Suppressor macrophage (primary cell): ENCODE data around the gene ELF3.
"Not testable (repeated sequence)": the region's sequence is repeated elsewhere in the genome, so short reads cannot be mapped to it uniquely, and the experiment has no call there.

Experiments used
- DNase-seq, 4 experiments: peaks; one replicate each; pipeline ENCODE4 v3.0.0-alpha.2; 2020 to 2022

Gene ELF3

DNA sequence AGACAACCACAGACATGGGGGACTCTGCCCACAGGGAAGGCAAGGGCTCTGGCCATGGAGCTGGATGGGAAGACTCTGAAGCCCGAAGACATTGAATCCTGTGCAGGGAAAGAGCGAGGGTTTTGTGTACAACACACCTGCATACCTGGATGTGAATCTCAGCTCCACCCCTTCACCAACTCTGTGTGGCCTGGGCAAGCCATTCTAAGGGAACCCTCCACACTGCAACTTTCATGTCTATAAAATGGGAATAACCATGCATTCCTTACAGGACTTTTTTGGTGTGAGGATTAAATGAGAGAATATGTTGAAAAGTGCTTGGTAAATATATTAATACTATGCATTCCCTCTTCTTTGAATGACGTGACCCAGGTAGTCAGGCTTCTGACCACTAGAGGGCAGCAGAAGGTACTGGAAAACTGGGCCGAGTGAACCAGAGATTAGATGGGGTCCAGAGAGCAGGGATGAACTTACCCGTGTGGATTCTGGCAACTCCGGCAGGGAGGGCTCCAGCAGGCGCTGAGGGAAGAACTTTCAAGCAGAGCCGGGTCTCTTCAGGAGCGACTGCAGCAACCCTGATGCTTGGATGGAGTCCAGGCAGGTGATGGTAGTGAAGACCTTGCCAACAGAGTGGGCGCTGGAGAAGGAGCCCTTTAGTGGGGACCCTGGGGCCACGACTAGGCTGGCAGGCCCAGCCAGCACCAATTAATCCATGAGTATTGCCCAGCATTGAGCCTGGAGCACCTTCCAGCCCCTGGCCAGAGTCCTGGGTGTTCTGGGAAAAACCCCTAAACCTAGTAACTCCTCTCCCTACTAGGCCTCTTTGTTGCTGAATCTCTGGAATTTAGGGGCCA, 834 bp upstream of the ELF3 start:
- DNase-seq: peak; percentile 69 to 83 (median 76)

DNA sequence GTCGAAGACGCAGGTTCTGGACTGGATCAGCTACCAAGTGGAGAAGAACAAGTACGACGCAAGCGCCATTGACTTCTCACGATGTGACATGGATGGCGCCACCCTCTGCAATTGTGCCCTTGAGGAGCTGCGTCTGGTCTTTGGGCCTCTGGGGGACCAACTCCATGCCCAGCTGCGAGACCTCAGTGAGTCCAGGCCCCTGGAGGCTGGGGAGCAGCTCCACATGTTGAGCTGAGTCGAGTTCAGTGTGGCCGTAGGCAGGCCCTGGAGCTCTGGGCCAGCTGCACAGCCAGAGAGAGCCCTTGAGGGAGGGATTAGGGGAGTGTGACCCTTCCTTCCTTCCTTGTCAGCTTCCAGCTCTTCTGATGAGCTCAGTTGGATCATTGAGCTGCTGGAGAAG, 1.6 kb downstream of the ELF3 start:
- DNase-seq: no peak

DNA sequence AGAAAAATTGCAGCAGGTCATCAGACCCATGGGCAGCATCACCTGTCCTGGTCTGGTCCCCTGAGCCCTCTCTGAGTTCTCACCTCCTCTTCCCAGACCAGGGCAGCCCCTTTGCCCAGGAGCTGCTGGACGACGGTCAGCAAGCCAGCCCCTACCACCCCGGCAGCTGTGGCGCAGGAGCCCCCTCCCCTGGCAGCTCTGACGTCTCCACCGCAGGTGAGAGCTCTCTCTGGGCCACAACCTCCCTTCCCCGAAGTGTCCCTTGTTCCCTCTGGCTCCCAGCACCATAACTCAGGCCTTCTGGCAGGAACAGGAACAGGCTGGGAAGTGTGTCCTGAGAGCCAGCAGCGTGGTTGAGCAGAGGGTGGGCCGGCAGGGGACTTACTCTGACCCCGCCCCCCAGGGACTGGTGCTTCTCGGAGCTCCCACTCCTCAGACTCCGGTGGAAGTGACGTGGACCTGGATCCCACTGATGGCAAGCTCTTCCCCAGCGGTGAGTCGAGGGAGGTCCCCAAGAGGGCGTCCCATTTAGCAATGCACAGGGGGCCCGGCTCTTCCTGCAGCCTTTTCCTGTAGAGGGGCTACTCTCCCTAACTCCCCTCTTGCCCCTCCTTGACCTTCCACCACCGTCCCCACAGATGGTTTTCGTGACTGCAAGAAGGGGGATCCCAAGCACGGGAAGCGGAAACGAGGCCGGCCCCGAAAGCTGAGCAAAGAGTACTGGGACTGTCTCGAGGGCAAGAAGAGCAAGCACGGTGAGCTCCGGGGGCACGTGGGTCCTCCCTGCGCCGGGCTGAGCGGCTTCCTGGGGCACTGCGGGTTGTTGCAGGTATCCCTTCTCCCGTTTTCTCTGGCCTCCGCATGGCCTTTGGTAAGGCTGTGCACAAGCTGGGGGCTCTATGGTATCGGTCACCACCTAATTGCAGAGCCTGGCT, 2.4 kb downstream of the ELF3 start:
- no peak for DNase-seq

DNA sequence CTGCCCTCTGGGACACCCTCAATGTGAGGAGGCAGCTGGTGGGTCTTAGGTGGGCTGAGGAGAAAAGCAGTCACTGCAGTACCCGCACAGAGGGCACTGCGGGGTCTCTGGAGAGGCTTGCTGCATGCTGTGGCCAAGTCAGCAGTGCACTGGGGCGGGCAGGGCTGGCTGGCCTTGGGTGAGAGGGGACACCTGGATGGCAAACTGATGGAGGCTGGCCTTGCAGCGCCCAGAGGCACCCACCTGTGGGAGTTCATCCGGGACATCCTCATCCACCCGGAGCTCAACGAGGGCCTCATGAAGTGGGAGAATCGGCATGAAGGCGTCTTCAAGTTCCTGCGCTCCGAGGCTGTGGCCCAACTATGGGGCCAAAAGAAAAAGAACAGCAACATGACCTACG, 3.2 kb downstream of the ELF3 start:
- no peak for DNase-seq

DNA sequence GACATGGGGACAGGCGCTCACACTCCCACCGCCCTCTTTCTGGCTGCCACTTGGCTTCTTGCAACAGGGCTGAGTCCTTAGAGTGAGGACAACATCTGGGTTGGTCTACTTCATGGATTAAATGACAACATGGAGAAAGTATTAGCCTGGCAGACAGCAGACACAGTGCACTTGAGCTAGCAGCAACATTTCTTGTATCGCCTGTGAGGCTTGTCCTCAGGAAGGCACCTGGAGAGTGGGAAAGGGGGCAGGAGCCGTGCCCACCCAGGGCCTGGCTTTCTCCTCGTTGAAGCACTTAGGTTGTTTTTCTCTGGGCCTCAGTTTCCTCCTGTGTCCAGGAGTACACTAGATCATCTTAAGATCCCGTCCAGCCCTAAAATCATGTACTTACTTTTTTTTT, 3.7 kb downstream of the ELF3 start:
- DNase-seq: no peak

DNA sequence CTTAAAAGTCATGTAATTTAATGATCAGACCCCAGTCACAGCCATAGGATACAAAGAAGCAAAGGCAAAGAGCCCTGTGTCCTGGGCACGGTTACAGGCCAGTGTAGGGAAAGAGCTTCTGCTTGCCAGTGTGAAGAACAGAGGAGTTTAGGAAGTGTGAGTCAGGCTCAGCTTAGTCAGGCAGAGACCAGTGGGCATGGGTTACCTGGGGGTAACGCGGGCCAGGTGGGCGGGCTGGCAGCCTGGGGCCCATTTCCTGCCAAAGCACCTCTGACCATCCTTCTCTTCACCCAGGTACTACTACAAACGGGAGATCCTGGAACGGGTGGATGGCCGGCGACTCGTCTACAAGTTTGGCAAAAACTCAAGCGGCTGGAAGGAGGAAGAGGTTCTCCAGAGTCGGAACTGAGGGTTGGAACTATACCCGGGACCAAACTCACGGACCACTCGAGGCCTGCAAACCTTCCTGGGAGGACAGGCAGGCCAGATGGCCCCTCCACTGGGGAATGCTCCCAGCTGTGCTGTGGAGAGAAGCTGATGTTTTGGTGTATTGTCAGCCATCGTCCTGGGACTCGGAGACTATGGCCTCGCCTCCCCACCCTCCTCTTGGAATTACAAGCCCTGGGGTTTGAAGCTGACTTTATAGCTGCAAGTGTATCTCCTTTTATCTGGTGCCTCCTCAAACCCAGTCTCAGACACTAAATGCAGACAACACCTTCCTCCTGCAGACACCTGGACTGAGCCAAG, 4.7 kb downstream of the ELF3 start:
- no peak for DNase-seq

DNA sequence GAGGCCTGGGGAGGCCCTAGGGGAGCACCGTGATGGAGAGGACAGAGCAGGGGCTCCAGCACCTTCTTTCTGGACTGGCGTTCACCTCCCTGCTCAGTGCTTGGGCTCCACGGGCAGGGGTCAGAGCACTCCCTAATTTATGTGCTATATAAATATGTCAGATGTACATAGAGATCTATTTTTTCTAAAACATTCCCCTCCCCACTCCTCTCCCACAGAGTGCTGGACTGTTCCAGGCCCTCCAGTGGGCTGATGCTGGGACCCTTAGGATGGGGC, 5.2 kb downstream of the ELF3 start:
- DNase-seq: no peak

DNA sequence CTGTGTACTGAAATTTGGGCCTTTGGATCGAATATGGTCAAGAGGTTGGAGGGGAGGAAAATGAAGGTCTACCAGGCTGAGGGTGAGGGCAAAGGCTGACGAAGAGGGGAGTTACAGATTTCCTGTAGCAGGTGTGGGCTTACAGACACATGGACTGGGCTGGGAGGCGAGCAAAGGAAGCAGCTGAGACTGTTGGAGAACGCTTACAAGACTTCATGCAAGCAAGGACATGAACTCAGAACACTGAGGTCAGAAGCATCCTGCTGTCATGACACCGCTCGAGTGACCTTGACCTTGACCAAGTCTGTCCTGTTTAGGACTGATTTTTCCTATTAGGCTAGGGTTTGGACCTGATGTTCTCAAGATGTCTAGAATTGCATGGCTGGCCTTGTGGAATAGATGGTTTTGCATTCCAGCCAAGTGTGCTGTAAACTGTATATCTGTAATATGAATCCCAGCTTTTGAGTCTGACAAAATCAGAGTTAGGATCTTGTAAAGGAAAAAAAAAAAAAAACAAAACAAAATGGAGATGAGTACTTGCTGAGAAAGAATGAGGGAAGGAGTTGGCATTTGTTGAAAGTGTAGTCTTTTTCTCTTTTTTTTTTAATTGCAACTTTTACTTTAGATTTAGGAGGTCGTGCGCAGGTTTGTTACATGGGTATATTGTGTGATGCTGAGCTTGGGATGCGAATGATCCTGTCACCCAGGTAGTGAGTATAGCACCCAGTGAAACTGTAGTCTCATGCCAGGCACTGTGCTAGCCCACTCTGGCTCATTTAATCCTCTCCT, 5.8 kb downstream of the ELF3 start:
- no peak for DNase-seq

DNA sequence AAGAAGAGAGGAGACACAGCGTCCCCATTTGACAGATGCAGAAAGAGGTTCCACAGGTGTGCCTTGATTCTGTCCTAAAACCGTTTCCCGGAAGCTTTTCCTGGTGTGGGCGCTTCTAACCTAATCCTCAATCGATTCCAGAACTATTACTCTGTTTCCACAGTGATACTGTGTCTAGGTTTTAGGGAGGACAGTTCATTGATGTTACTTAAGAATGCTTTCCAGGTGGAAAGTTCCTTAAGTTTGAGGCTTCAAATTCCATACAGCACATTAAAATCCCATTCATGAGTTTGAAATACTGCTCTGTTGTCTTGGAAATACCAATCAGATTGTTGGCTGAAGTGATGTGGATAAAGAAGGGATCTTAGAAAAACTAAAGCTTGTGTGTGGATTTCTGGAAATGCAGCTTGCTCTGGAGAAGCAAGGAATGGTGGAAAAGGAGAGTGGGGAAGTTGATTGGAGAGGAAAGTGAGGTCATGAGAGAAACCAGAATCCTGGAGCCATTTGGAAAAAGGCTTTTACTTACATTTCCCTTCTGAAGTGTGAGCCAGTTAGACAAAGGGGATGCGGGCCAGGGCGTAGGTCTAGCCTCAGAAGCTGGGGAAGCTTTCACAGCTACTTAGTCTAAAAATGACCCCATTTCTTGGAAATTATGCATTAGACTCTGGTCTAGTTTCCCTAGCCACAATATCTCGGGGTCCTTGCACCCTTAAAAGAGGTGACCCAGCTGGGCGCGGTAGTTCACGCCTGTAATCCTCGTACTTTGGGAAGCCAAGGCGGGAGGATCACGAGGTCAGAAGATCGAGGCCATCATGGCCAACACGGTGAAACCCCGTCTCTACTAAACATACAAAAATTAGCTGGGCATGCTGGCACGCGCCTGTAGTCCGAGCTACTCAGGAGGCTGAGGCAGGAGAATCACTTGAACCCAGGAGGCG, 6.7 kb downstream of the ELF3 start:
- DNase-seq: no peak

DNA sequence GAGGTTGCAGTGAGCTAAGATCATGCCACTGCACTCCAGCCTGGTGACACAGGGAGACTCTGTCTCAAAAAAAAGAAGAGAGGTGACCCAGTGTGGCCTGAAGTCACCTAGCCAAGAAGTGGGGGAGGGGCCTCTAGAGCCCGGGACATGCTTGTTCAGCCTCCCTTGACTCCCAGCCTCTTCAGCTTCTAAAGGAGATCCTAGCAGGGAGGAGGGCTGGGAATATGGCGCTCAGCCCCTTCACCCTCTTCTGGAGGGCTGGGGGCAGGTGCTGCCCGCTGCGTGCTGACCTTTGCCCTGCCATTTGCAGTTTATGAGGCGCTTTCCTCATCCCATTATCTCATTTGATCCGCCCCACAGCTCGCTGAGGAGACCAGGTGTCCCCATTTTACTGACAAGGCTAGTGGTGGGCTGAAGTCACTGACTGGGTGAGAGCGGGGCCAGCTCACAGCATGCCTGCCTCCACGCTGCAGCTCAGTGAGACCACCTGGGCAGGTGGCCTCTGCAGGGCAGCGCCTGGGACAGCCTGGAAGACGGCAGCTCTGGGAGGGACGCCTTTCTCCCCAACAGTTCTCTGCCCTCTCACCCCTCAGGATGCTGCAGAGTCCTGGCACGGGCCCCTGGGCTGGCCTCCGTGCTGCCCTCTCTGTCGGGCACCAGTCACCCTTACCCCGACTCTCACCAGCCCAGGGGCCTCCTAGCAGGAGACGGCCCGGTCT, 7.5 kb downstream of the ELF3 start:
- no peak for DNase-seq

DNA sequence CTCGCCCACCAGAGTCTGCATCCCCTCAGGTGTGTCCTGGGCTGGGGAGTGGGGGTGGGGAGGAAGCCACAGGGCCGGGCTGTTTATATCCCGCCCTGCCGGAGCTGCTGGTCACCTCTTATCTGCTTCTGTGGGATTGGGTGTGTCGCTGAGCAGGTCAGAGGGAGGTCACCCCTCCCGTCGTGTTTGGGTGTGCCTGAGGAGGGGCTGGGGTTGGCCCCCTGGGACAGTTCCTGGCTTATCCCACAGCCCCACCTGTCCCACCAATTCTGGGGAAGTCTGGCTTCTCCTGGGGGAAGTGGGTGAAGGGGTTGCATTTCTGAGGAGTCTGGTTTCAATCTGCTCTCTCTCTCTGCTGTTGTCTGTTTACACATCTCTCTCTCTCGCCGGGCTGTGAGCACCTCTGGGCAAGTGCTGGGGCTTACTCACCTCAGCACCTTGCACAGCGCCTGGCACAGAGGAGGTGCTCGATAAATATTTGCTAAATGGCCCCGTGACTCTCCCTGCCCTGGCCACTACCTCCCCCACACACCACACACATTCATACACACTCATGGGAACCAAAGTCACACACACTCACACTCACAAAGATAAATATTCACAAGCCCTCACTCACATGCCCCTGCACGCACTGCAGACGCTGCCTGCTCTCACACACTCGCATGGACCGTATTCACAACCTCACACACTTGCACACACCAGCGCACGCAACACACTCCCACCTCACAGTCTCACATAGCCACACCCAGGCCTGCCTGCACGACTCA, 8.3 kb downstream of the ELF3 start:
- no peak for DNase-seq

DNA sequence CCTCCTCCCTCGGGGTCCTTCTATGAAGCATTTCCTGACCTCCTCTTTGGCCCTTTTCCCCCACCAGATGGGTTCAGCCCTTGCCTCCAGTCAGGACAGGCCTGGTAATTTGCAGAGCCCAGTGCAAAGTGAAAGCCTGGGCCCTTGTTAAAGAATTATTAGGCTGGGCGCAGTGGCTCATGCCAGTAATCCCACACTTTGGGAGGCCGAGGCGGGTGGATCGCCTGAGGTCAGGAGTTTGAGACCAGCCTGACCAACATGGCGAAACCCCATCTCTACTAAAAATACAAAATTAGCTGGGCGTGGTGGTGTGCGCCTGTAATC, 8.8 kb downstream of the ELF3 start:
- not testable (repeated sequence) for DNase-seq

DNA sequence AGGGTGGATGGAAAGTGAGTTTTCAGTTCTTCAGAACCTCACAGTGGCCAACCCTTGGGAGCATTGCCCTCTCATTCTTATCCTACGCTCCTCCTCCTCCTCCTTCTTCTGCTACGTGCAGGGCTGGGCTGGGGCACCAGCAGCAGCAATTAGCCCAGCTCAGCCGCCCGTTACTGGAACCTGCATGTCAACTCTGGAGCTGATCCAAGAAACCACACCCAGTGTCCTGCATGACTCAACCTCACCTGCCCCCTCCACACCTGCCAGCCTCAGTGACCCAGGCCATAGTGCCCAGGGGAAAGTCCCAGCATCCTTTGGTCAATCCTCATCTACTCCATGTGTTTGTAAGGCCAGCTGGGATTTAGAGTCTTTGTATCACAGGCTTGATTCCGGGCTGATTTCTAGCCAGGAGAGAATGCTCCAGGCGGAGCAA, 12.6 kb downstream of the ELF3 start:
- DNase-seq: no peak

DNA sequence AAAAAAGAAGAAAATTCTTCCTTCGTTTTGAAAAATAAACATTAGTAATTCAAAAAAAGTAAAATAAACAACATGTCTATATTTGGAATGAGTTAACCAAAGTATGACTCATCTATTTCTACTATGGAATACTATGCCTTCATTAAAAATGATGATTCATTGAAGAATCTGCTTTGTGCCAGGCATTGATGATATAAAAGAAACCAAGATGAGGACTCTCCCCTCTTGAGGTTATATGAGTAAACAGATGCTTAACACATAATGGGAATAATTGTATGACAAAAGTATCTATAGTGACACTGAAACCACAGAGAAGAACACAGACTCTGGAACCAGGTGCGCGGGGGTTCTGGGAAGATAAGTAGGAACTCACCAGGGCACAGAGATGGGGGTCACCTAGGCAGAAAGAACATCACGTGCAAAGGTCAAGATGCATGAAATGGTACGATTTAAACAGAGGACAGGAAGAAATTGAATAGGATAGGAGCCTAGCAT, 18.8 kb downstream of the ELF3 start:
- no peak for DNase-seq

DNA sequence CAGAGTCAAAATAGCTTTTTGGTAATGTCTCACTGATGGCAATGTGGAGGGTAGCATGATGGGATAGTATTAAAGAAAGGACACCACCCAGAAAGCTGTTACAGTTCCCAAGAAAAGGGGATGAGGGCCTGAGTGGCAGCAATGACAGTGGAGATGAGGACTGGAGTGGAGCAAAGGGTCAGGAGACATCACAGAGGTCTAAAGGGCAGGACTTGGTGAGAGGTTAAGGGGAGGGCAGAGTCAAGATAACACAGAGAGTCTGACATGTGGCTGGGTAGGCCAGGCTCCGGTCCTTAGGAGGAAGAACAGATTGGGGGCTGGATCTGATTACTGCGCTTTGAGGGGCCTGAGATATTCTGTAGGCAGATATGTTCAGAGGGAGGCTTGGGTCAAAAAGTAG, 19.3 kb downstream of the ELF3 start:
- DNase-seq: no peak

DNA sequence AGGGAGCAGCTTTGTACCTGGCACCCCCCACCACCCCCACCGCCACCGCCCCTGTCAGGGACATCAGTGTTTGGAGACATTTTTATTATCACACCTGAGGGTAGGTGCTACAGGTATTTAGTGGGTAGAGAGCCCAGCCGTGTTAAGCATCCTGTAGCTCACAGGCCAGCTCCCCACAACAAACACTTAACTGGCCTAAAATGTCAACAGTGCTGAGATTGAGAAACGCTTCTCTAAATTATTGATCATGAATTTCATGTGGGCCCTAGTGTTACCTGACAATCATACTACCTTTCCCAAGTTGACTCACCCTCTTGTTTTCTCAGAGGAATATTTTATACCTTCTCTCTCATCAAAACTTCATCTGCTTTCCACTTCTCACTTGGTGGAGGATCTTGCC, 21.4 kb downstream of the ELF3 start:
- DNase-seq: no peak

DNA sequence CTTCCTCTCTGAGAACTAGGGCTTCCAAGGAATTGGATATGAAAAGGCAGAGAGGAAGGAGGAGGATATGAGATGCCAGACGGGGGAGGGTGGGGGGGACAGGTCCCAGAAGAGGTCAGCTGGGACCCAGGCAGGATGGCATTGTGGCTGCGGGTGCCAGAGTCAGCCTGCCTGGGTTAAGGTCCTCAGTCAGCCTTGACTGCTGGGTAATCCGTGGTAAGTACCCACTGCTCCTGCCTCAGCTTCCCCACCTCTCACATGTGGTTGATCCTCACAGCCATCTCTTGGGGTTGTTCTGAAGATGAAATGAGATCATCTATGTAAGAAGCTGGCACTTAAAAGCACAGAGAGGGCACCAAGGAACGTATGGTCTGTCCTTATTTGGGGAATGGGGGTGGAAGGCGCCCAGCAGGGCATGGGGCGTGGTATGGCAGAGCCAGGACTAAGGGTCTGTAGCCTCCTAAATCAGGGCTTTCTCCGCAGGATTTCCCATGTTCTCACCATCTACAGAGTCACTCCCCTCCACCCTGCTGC, 23.8 kb downstream of the ELF3 start:
- no peak for DNase-seq

DNA sequence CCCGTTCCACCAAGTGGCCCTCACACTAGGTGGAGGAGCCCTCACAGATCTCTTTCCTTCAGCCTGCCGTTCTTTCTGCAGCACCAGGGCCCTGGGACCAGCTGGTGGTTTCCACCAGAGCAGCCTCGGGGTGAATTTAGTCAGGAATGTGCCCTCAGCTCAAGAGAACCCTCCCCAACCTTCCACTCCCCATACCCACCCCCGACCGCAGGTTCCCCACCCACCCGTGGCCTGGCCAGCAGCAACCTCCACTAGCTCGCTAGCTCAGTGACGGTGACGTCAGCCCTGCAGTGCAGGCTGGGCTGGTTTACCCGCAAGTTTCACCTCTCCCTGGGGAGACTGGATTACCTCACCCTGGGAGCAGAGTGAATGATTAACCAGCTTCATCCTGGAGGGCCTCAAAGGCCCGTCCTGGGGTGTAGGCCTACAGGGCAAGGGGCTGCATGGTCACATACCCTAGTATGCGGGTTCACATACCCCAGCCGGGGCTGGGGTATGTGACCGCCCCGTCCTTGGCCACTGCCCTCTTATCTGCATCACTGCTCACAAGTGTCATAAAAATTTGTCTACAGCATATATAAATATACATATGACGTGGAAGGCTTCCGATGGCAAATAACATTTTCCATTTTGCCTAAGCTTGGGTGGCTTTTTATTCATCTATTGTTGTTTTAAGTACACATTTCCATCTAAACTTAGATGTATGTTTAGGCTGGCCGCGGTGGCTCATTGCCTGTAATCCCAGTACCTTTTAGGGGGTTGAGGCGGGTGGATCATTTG, 24.5 kb downstream of the ELF3 start:
- no peak for DNase-seq
